ENCODE data around the gene APOL5.
A peak's percentile ranks its signal among the peaks of the same experiment; 100 is the strongest.

Gene APOL5

GRCh38 chr22:35775339-35775738, 57.7 kb downstream of the APOL5 start:
- no peak for TF ChIP-seq CTCF (IDR thresholded peaks at IDR 0.05; ENCODE audit: low read depth, low read length)
- in situ Hi-C loops (cut with HindIII; ENCODE audit: low sequenced_read_pairs), result no loop called here
- no peak overlapping the region for H3K4me3 ChIP-seq (ENCODE audit: low read depth, low read length)
- no peak for DNase-seq (ENCODE audit: low read depth, low spot score)

- peak; percentile 81 for DNase-seq (ENCODE audit: low read depth, low spot score)
These were observed 59.8 kb downstream of the APOL5 start for GRCh38 chr22:35777335-35777975.

More at GRCh38 chr22:35777335-35777975, 59.8 kb downstream of the APOL5 start:
- in situ Hi-C loops (cut with HindIII; ENCODE audit: low sequenced_read_pairs), result no loop called here
- no peak overlapping the region for H3K4me3 ChIP-seq (ENCODE audit: low read depth, low read length)
- no peak for TF ChIP-seq CTCF (IDR thresholded peaks at IDR 0.05; ENCODE audit: low read depth, low read length)
